Heart right ventricle (tissue), 16 donors: Measurements from ENCODE around the gene CPEB2. TPM values are rescaled to one million over a fixed set of nuclear protein-coding genes. Genes with fewer than 3 reads are reported as not detected.
A peak's percentile ranks its signal among the peaks of the same experiment; 100 is the strongest.

Source experiments
- ATAC-seq, 8 donors: fragments of 200-7000 bp; cut with Tn5 transposase; one replicate each; pipeline ENCODE4 v1.9.1; 2020; ENCODE audit warnings: mild to moderate bottlenecking in 8 of 8, moderate library complexity in 8 of 8, moderate number of reproducible peaks in 1 of 8
- DNase-seq, 2 donors: peaks; one replicate each; pipeline ENCODE4 v3.0.0-alpha.2; 2020
- H3K27ac ChIP-seq, 10 donors: fragments of 200-600 bp; sonication (generic) in 2 of 10; one replicate each; pipeline versions ENCODE4 v1.5.0 to v1.8.0; 2020 to 2022; ENCODE audit warnings: mild to moderate bottlenecking in 3 of 10
- H3K27me3 ChIP-seq, 7 donors: fragments of 200-600 bp; one replicate each; pipeline ENCODE4 v1.8.0; 2021 to 2022; ENCODE audit warnings: mild to moderate bottlenecking in 2 of 7
- H3K36me3 ChIP-seq, 9 donors: fragments of 200-600 bp; sonication (generic) in 1 of 9; one replicate each; pipeline versions ENCODE4 v1.5.0 to v1.8.0; 2020 to 2022; ENCODE audit warnings: mild to moderate bottlenecking in 2 of 9
- H3K4me1 ChIP-seq, 9 donors: fragments of 200-600 bp; sonication (generic) in 1 of 9; one replicate each; pipeline versions ENCODE4 v1.5.0 to v1.8.0; 2020 to 2022; ENCODE audit warnings: mild to moderate bottlenecking in 4 of 9
- H3K4me3 ChIP-seq, 10 donors: fragments of 200-600 bp; sonication (generic) in 2 of 10; one replicate each; pipeline versions ENCODE4 v1.5.0 to v1.8.0; 2020 to 2022; ENCODE audit warnings: mild to moderate bottlenecking in 7 of 10, moderate library complexity in 2 of 10
- H3K9me3 ChIP-seq, 11 donors: fragments of 200-600 bp in 10 of 11; sonication (generic) in 2 of 11; one replicate each; pipeline versions ENCODE4 v1.5.0 to v1.8.0; 2013 to 2022; ENCODE audit warnings: mild to moderate bottlenecking in 2 of 11, control low read depth in 1 of 11, moderate library complexity in 1 of 11
- WGBS, 2 donors: extraction: QIAGEN DNeasy Blood & Tissue Kit; methylation state at CpG; one replicate each; pipeline ENCODE4 v1.1.7; 2013; ENCODE audit warnings: inconsistent platforms in 1 of 2; 5-methylcytosine and 5-hydroxymethylcytosine counted together
- intact Hi-C, 10 donors: fragments of 100-400 bp; cut with DNase I; formaldehyde crosslinking; loops; one replicate each; pipeline versions ENCODE4 v1.11.1 to v1.14.2; 2022
- polyA plus RNA-seq, 2 donors: library from polyadenylated mRNA; stranded (reverse); fragments of 200-250 nt; gene quantifications; one replicate each; pipeline ENCODE4 v1.2.3, GENCODE V29; 2013
- total RNA-seq, 10 donors: library from RNA; stranded (reverse); fragmentation: NEBNext Ultra II Directional in 3 of 10; extraction: Animal tissue kit (Norgen Biotek cat#: 25700) in 3 of 10; gene quantifications; one replicate each; pipeline versions ENCODE4 v1.2.1 to v1.2.4, GENCODE V29; 2021 to 2023
- TF ChIP-seq, protein P1 (sequence below), 9 donors: fragments of 200-600 bp; sonication (generic) in 2 of 9; IDR thresholded peaks; one replicate each; pipeline versions ENCODE4 v1.5.0 to v1.8.0; 2021 to 2022; ENCODE audit warnings: antibody characterized with exemption in 9 of 9, mild to moderate bottlenecking in 5 of 9, moderate library complexity in 1 of 9
- donor health status: Arrhythmogenic right ventricular cardiomyopathy.
- donor health status: ischemic (EF 13 %, LVEDD 7.1; RV severe dilation, severe dysfunction).
- donor health status: healthy with polysubstance abuse.
- donor health status: DM: no; HTN: yes; CAD: no.
- donor health status: DM: no; HTN: no; CAD: no.
- donor health status: ischemic (EF 25% LVEDD 6.9; RV normal size, moderate dysfunction).
- donor health status: ischemic (EF 25% LVEDD 5.7; RV mildly dilated, moderate dysfunction).
- donor health status: healthy.
- donor health status: DM: yes; HTN: yes; CAD: no.
- donor health status: Ischemic cardiomyopathy.
- donor health status: ischemic (EF 35%, LVEDD 5.7; RV mildly dilated, moderate dysfunction).
- donor health status: nonischemic (EF 11% LVEDD 7.7; RV severe dilation, severe dysfunction).
- donor health status: DM: yes; HTN: yes; CAD: no.
- donor health status: PGD.
- donor health status: ischemic (EF 29% LVEDD 5.4; RV normal size, mild dysfunction).
- donor health status: nonischemic (EF 23%, LVEDD 6.1; RV moderate dilation, normal function).

Gene CPEB2
- total and polyA plus RNA-seq, 12 donors, result 2.4 to 31.8 (median 21.1) TPM

DNA sequence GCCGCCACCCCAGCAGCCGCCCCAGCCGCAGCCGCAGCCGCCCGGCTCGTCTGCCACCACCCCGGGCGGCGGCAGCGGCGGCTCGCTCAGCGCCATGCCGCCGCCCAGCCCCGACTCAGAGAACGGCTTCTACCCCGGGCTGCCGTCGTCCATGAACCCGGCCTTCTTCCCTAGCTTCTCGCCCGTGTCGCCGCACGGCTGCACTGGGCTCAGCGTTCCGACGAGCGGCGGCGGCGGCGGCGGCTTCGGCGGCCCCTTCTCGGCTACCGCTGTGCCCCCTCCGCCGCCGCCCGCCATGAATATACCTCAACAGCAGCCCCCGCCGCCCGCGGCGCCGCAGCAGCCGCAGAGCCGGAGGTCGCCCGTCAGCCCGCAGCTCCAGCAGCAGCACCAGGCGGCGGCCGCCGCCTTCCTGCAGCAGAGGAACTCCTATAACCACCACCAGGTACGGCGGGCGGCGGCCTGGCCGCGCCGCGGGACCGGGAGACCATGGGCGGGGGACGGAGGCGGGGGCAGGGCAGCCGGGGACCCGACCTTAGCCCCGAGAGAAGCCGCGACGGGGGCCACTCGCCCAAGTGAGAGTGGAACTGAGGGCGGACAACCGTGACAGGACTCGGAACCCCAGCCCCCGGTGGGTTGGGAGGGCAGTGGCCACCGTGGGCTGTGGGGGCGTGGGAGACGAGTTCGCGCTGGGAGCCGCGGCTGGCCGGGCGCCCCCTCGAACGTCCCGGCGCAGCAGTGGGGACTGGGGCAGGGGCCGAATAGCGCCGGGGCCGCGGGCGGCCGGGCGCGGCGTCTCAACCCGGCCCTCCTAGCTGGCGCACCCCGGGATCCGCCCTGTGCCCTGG is 1.8 kb downstream of the CPEB2 start:
- ATAC-seq (peak in 2 of 8 donors; percentile 0 to 1), DNase-seq (peak; percentile 32 to 50)
- no peaks in the 10 kb centered on the region for H3K27me3 ChIP-seq
- peak overlapping the region; percentile 66 to 99 (median 92) for H3K4me3 ChIP-seq
- peaks cover 0 to 50% (median 35%) of the 10 kb centered on the region in 9 donors for H3K4me1 ChIP-seq
- intact Hi-C loops, result loop anchor here in 7 of 10 donors (2.0 to 10.0 kb wide), 13 partner anchors 87 to 653 kb away; partner anchors contain the start of genes FBXL5 (in 2 of the 7) and CC2D2A (in 1 of the 7)
- H3K27ac ChIP-seq, result peak overlapping the region; percentile 96 to 100 (median 100)
- 0 to 1% methylated on average over 61 to 109 of the region's 109 CpGs for WGBS, 2 donors
- peaks cover 0 to 21% (median 0%) of the 10 kb centered on the region in 9 donors for H3K36me3 ChIP-seq
- TF ChIP-seq, protein P1, sequence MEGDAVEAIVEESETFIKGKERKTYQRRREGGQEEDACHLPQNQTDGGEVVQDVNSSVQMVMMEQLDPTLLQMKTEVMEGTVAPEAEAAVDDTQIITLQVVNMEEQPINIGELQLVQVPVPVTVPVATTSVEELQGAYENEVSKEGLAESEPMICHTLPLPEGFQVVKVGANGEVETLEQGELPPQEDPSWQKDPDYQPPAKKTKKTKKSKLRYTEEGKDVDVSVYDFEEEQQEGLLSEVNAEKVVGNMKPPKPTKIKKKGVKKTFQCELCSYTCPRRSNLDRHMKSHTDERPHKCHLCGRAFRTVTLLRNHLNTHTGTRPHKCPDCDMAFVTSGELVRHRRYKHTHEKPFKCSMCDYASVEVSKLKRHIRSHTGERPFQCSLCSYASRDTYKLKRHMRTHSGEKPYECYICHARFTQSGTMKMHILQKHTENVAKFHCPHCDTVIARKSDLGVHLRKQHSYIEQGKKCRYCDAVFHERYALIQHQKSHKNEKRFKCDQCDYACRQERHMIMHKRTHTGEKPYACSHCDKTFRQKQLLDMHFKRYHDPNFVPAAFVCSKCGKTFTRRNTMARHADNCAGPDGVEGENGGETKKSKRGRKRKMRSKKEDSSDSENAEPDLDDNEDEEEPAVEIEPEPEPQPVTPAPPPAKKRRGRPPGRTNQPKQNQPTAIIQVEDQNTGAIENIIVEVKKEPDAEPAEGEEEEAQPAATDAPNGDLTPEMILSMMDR (IDR thresholded peaks at IDR 0.05), result peak in 1 of 9 donors; percentile 17
- no peaks in the 10 kb centered on the region for H3K9me3 ChIP-seq

DNA sequence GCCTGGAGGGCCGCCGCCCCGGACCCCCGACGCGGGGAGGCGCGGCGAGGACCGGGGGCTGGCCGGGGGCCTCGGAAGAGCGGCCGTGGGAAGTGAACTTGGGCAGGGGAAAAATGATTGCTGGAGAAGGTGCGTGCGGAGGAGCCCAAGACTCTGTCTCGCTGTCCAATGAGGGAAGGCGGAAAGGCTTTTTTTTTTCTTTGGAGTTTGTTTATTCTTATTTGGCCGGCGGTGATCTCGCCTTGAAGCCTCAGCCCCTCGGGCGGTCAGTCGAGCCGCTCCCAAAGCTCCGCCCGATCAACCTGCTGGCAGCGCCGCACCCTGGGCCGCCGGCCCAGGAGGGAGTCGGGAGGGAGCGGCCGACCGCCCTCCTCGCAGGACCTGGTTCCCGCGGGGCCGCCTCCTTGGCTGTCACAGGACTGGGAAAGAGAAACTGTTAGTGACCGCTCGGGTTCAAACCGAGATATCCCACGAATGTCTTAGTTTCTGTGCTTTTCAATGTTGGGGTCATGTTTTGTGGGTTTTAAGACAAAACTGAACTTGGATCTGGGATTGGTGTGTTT is 2.5 kb downstream of the CPEB2 start:
- 1% methylated on average over 40 to 43 of the region's 43 CpGs for WGBS, 2 donors
- TF ChIP-seq, protein P1 (IDR thresholded peaks at IDR 0.05), result peak in 1 of 9 donors; percentile 6
- H3K27me3 ChIP-seq, result no peaks in the 10 kb centered on the region
- H3K4me3 ChIP-seq, result peak overlapping the region; percentile 66 to 99 (median 92)
- H3K4me1 ChIP-seq, result peaks cover 0 to 57% (median 42%) of the 10 kb centered on the region in 9 donors
- H3K27ac ChIP-seq, result peak overlapping the region; percentile 96 to 100 (median 100)
- peaks cover 0 to 28% (median 0%) of the 10 kb centered on the region in 9 donors for H3K36me3 ChIP-seq
- H3K9me3 ChIP-seq, result no peaks in the 10 kb centered on the region
- DNase-seq (peak; percentile 85 to 89), ATAC-seq (peak; percentile 26 to 53 (median 43))
- intact Hi-C loops, result loop anchor here in 7 of 10 donors (5.0 to 10.0 kb wide), 13 partner anchors 88 to 652 kb away; partner anchors contain the start of genes FBXL5 (in 2 of the 7) and CC2D2A (in 1 of the 7)

DNA sequence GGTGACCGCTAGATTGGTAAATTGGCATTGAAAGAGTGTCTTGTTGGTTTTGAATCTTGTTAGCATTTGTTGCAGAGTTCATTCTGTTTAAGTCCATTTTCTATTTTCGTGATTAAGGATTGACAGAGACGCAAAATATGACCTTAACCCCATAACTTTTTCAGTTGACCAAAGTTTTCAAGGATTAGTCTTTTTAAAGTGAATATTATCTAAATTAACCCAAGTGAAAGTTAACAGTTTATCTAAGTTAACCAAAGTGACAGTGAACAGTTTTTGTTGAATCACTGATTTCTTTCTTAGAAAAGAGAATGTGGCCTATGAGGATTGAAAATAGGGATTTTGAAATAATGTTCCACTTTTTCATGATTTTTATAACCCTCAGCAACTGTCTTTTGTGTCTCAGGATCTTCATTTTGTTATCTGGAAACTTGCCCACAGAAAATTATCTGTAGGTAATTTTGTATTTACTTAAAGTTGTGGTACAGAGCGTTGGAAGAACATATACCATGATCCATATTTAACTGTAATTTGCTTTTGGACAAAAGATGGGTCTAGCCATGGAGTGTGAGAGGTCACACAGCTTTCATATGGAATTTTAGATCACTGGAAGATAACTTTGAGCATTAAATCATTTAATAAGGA is 3.3 kb downstream of the CPEB2 start:
- ATAC-seq, result no peak
- intact Hi-C loops, result loop anchor here in 6 of 10 donors (5.0 to 10.0 kb wide), 10 partner anchors 91 to 649 kb away; partner anchors contain the start of genes CC2D2A (in 1 of the 6) and FBXL5 (in 1 of the 6)
- no peak for DNase-seq
- TF ChIP-seq, protein P1 (IDR thresholded peaks at IDR 0.05), result no peak
- no peaks in the 10 kb centered on the region for H3K27me3 ChIP-seq
- H3K36me3 ChIP-seq, result peaks cover 0 to 36% (median 0%) of the 10 kb centered on the region in 9 donors
- peaks cover 0 to 60% (median 48%) of the 10 kb centered on the region in 9 donors for H3K4me1 ChIP-seq
- 23 to 28% methylated on average over 4 of the region's 4 CpGs for WGBS, 2 donors
- peak overlapping the region; percentile 96 to 100 (median 100) for H3K27ac ChIP-seq
- H3K9me3 ChIP-seq, result no peaks in the 10 kb centered on the region
- H3K4me3 ChIP-seq, result peak overlapping the region; percentile 66 to 99 (median 92)
